Endodermal cell (in vitro differentiated cells): ENCODE results near the gene OPA1. TPM values are rescaled to one million over a fixed set of nuclear protein-coding genes. Genes with fewer than 3 reads are reported as not detected.

Experiments
- DNase-seq: peaks from one replicate; pipeline ENCODE4 v3.0.0-alpha.2; 2017
- H3K27ac ChIP-seq: 2 replicates; pipeline ENCODE4 v1.5.1; 2013; ENCODE audit warnings: mild to moderate bottlenecking, low read depth, low read length, moderate library complexity
- H3K27me3 ChIP-seq: 2 replicates; pipeline ENCODE4 v1.6.1; 2013; ENCODE audit warnings: mild to moderate bottlenecking, low read length, moderate library complexity; ENCODE audit not compliant: insufficient read depth, control insufficient read depth, poor library complexity, severe bottlenecking
- H3K36me3 ChIP-seq: 2 replicates; pipeline ENCODE4 v1.7.0; 2013; ENCODE audit warnings: mild to moderate bottlenecking, low read length, moderate library complexity; ENCODE audit not compliant: control insufficient read depth, insufficient read depth
- H3K4me1 ChIP-seq: one replicate; pipeline ENCODE4 v1.7.0; 2013; ENCODE audit warnings: low read length; ENCODE audit not compliant: control insufficient read depth, insufficient read depth
- H3K4me3 ChIP-seq: 2 replicates; pipeline ENCODE4 v1.5.1; 2013; ENCODE audit warnings: mild to moderate bottlenecking, low read length, moderate library complexity
- H3K9ac ChIP-seq: 2 replicates; pipeline ENCODE4 v1.6.1; 2013; ENCODE audit warnings: mild to moderate bottlenecking, low read length, moderate library complexity; ENCODE audit not compliant: poor library complexity, severe bottlenecking; ENCODE audit errors: extremely low read depth
- H3K9me3 ChIP-seq: 2 replicates; pipeline ENCODE4 v1.6.1; 2013; ENCODE audit warnings: mild to moderate bottlenecking, low read length, moderate library complexity; ENCODE audit not compliant: control insufficient read depth
- H3K27ac Mint-ChIP-seq: 2 replicates; pipeline ENCODE4 v1.8.0; 2020; ENCODE audit warnings: mixed read lengths
- H3K27me3 Mint-ChIP-seq: 2 replicates; pipeline ENCODE4 v1.8.0; 2021; ENCODE audit warnings: mild to moderate bottlenecking, mixed read lengths; ENCODE audit not compliant: insufficient read depth
- H3K36me3 Mint-ChIP-seq: 2 replicates; pipeline ENCODE4 v1.8.0; 2020; ENCODE audit warnings: low read depth, mixed read lengths
- H3K4me1 Mint-ChIP-seq: 2 replicates; pipeline ENCODE4 v1.8.0; 2020; ENCODE audit warnings: mixed read lengths
- H3K4me3 Mint-ChIP-seq: 2 replicates; pipeline ENCODE4 v1.8.0; 2020; ENCODE audit warnings: mild to moderate bottlenecking, moderate library complexity, mixed read lengths
- H3K9me3 Mint-ChIP-seq: 2 replicates; pipeline ENCODE4 v1.8.0; 2020; ENCODE audit warnings: mild to moderate bottlenecking, mixed read lengths
- WGBS, 2 experiments: methylation state at CpG; one replicate each; pipeline versions ENCODE4 v1.1.5 to v1.1.7; 2013; ENCODE audit warnings: missing lambda C conversion rate in 2 of 2, mixed read lengths in 1 of 2; ENCODE audit not compliant: insufficient coverage in 1 of 2, insufficient read length in 1 of 2; 5-methylcytosine and 5-hydroxymethylcytosine counted together
- total RNA-seq, 2 donors: library from RNA; stranded (reverse); fragmentation: NEBNext Ultra II Directional in 1 of 2; extraction: Animal tissue kit (Norgen Biotek cat#: 25700) in 1 of 2; gene quantifications; 2 replicates in 1 of 2; 3 replicates in 1 of 2; pipeline ENCODE4 v1.2.1, GENCODE V29; 2021
- TF ChIP-seq, protein P1 (sequence below): fragments of 200-600 bp; sonication (generic); conservative IDR thresholded peaks from 2 replicates; pipeline ENCODE4 v1.5.0; 2021; ENCODE audit warnings: antibody characterized with exemption, mild to moderate bottlenecking

Gene OPA1
- total RNA-seq, 2 donors from 2014 or later = 61.5 to 69.4 TPM

DNA sequence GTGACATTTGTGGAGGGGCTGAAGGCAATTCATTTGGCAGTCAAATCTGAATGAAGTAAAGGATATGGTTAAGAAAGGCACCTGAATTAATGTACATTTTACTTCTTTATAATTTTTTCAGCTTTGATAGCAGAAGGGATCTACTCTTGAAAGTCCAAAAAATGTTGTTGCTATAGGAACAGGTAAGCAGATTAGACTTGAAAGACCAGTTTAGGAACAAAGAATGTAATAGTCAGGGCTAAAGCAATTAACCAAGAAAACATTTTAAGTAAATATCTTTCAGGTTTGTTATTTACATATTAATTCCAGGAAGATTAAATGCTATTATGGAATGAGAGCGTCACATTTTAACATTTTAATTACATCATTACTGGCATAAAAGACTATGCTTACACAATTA, 39.4 kb upstream of the OPA1 start:
- WGBS, 2 experiments = no CpG with 5 or more reads among the region's 1 CpG
- H3K4me1 ChIP-seq = peaks cover 3% of the 10 kb centered on the region
- no peaks in the 10 kb centered on the region for H3K27me3 Mint-ChIP-seq
- no peak for DNase-seq
- H3K4me3 ChIP-seq = no peak overlapping the region
- H3K27me3 ChIP-seq = no peaks in the 10 kb centered on the region
- H3K36me3 ChIP-seq = no peaks in the 10 kb centered on the region
- TF ChIP-seq, protein P1, sequence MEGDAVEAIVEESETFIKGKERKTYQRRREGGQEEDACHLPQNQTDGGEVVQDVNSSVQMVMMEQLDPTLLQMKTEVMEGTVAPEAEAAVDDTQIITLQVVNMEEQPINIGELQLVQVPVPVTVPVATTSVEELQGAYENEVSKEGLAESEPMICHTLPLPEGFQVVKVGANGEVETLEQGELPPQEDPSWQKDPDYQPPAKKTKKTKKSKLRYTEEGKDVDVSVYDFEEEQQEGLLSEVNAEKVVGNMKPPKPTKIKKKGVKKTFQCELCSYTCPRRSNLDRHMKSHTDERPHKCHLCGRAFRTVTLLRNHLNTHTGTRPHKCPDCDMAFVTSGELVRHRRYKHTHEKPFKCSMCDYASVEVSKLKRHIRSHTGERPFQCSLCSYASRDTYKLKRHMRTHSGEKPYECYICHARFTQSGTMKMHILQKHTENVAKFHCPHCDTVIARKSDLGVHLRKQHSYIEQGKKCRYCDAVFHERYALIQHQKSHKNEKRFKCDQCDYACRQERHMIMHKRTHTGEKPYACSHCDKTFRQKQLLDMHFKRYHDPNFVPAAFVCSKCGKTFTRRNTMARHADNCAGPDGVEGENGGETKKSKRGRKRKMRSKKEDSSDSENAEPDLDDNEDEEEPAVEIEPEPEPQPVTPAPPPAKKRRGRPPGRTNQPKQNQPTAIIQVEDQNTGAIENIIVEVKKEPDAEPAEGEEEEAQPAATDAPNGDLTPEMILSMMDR = no peak
- no peaks in the 10 kb centered on the region for H3K36me3 Mint-ChIP-seq
- H3K4me3 Mint-ChIP-seq = no peak overlapping the region
- H3K27ac Mint-ChIP-seq = no peak overlapping the region
- no peaks in the 10 kb centered on the region for H3K9me3 ChIP-seq
- H3K27ac ChIP-seq = no peak overlapping the region
- no peak overlapping the region for H3K9ac ChIP-seq
- H3K4me1 Mint-ChIP-seq = peaks cover 16% of the 10 kb centered on the region
- H3K9me3 Mint-ChIP-seq = no peaks in the 10 kb centered on the region

DNA sequence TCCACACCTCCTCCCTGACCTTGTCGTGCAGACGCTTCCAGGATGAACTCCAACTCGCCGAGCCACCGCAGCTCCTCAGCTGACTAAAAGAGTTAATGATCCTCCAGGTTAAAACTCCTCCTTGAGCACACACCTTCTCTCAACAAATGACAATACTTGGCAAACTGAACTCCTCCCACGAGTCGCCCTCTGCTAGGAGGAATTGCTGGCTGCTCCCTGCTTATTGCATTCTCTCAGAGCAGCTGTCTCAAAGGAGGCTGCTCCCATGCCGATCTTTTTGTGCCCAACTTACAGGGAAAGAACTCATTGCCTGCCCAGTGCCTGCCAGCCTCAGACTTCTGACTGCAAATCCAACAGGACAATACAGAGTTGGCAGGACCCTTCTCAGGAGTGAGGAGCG, 38.2 kb upstream of the OPA1 start, which contains the start of gene ATP13A4:
ATP13A4 (minus strand) TSS at position 85 of the 400 bp plus-strand sequence. CDS start 96 bp downstream, outside the sequence.
- no peak within 1 kb of the TSS for H3K27ac ChIP-seq
- H3K27ac Mint-ChIP-seq = no peak within 1 kb of the TSS
- H3K36me3 ChIP-seq = no peaks in the 10 kb centered on the region
- H3K4me3 Mint-ChIP-seq = no peak within 1 kb of the TSS
- H3K4me1 ChIP-seq = peaks cover 3% of the 10 kb centered on the region
- H3K4me1 Mint-ChIP-seq = peaks cover 16% of the 10 kb centered on the region
- no peaks in the 10 kb centered on the region for H3K27me3 Mint-ChIP-seq
- H3K9ac ChIP-seq = no peak within 1 kb of the TSS
- H3K4me3 ChIP-seq = no peak within 1 kb of the TSS
- TF ChIP-seq, protein P1 = no peak
- WGBS, 2 experiments = 63 to 93% methylated on average over 5 to 9 of the region's 9 CpGs
- H3K9me3 Mint-ChIP-seq = no peaks in the 10 kb centered on the region
- H3K9me3 ChIP-seq = no peaks in the 10 kb centered on the region
- peak; percentile 83 for DNase-seq
- no peaks in the 10 kb centered on the region for H3K36me3 Mint-ChIP-seq
- no peaks in the 10 kb centered on the region for H3K27me3 ChIP-seq

DNA sequence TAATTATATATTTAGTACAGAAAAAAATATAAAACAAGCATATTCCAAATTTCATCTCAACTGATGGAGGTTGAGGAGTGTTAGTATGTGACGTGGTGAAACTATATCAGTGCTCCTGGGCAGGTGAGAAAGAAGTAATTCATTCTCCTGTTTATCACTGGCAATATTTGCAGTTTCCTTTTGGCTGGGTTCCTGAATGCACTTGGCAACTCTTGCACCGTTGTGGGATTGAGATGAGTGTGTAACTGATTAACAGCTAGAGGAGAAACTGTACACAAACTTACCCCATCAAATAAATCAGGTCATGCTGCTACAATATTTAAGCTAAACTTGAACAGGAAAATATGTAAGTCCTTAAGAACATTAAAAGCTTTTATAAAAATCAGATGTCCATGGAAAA, 36.2 kb upstream of the OPA1 start:
- no peak overlapping the region for H3K27ac Mint-ChIP-seq
- H3K4me1 Mint-ChIP-seq = peaks cover 16% of the 10 kb centered on the region
- 59 to 100% methylated on average over 1 to 2 of the region's 2 CpGs for WGBS, 2 experiments
- no peaks in the 10 kb centered on the region for H3K9me3 ChIP-seq
- no peaks in the 10 kb centered on the region for H3K36me3 Mint-ChIP-seq
- H3K27ac ChIP-seq = no peak overlapping the region
- H3K36me3 ChIP-seq = no peaks in the 10 kb centered on the region
- no peaks in the 10 kb centered on the region for H3K9me3 Mint-ChIP-seq
- no peak overlapping the region for H3K4me3 Mint-ChIP-seq
- no peak for DNase-seq
- TF ChIP-seq, protein P1 = no peak
- no peak overlapping the region for H3K9ac ChIP-seq
- no peak overlapping the region for H3K4me3 ChIP-seq
- no peaks in the 10 kb centered on the region for H3K27me3 Mint-ChIP-seq
- no peaks in the 10 kb centered on the region for H3K27me3 ChIP-seq
- peaks cover 3% of the 10 kb centered on the region for H3K4me1 ChIP-seq
